Measurements from ENCODE around the gene RAB3A.
"Not testable (repeated sequence)": the region's sequence is repeated elsewhere in the genome, so short reads cannot be mapped to it uniquely, and the experiment has no call there.

Gene RAB3A

GRCh38 chr19:18209912-18210311, 6.1 kb upstream of the RAB3A start:
- H3K4me1 ChIP-seq (ENCODE audit: control insufficient read depth in 1 of 2, insufficient read depth in 2 of 2, low read length in 2 of 2); H3K9me3 ChIP-seq (ENCODE audit: control insufficient read depth in 1 of 2, low read length in 2 of 2); H3K27ac ChIP-seq (ENCODE audit: low read depth, low read length); H3K9ac ChIP-seq (ENCODE audit: low read depth in 1 of 2, low read length in 2 of 2); H3K27me3 ChIP-seq (ENCODE audit: control insufficient read depth in 1 of 2, insufficient read depth in 2 of 2, low read length in 2 of 2); H3K36me3 ChIP-seq (ENCODE audit: control insufficient read depth in 1 of 2, insufficient read depth in 2 of 2, low read length in 2 of 2); H3K4me3 ChIP-seq (ENCODE audit: low read depth in 1 of 2, low read length in 2 of 2): not testable (repeated sequence)

- H3K4me1 ChIP-seq (ENCODE audit: control insufficient read depth in 1 of 2, insufficient read depth in 2 of 2, low read length in 2 of 2): peaks cover under 1 to 2% of the 10 kb centered on the region in 2 donors
- no peaks in the 10 kb centered on the region for H3K9me3 ChIP-seq (ENCODE audit: control insufficient read depth in 1 of 2, low read length in 2 of 2)
- H3K36me3 ChIP-seq (ENCODE audit: control insufficient read depth in 1 of 2, insufficient read depth in 2 of 2, low read length in 2 of 2): no peaks in the 10 kb centered on the region
- no peak overlapping the region for H3K9ac ChIP-seq (ENCODE audit: low read depth in 1 of 2, low read length in 2 of 2)
- H3K4me3 ChIP-seq (ENCODE audit: low read depth in 1 of 2, low read length in 2 of 2): no peak overlapping the region
- H3K27ac ChIP-seq (ENCODE audit: low read depth, low read length): no peak overlapping the region
- H3K27me3 ChIP-seq (ENCODE audit: control insufficient read depth in 1 of 2, insufficient read depth in 2 of 2, low read length in 2 of 2): no peaks in the 10 kb centered on the region
These were observed 4.5 kb upstream of the RAB3A start for GRCh38 chr19:18208098-18208951.

- H3K9me3 ChIP-seq (ENCODE audit: control insufficient read depth in 1 of 2, low read length in 2 of 2): no peaks in the 10 kb centered on the region
- H3K27me3 ChIP-seq (ENCODE audit: control insufficient read depth in 1 of 2, insufficient read depth in 2 of 2, low read length in 2 of 2): no peaks in the 10 kb centered on the region
- no peak overlapping the region for H3K4me3 ChIP-seq (ENCODE audit: low read depth in 1 of 2, low read length in 2 of 2)
- H3K4me1 ChIP-seq (ENCODE audit: control insufficient read depth in 1 of 2, insufficient read depth in 2 of 2, low read length in 2 of 2): peaks cover 7 to 13% of the 10 kb centered on the region in 2 donors
- H3K36me3 ChIP-seq (ENCODE audit: control insufficient read depth in 1 of 2, insufficient read depth in 2 of 2, low read length in 2 of 2): no peaks in the 10 kb centered on the region
- no peak overlapping the region for H3K9ac ChIP-seq (ENCODE audit: low read depth in 1 of 2, low read length in 2 of 2)
- peak overlapping the region; percentile 10 for H3K27ac ChIP-seq (ENCODE audit: low read depth, low read length)
These were observed 2.2 kb upstream of the RAB3A start for GRCh38 chr19:18206018-18206417.

GRCh38 chr19:18205200-18205892, 1.5 kb upstream of the RAB3A start:
- H3K27ac ChIP-seq (ENCODE audit: low read depth, low read length): peak overlapping the region; percentile 84
- peaks cover 7 to 13% of the 10 kb centered on the region in 2 donors for H3K4me1 ChIP-seq (ENCODE audit: control insufficient read depth in 1 of 2, insufficient read depth in 2 of 2, low read length in 2 of 2)
- no peaks in the 10 kb centered on the region for H3K27me3 ChIP-seq (ENCODE audit: control insufficient read depth in 1 of 2, insufficient read depth in 2 of 2, low read length in 2 of 2)
- peaks cover 0 to 3% of the 10 kb centered on the region in 2 donors for H3K36me3 ChIP-seq (ENCODE audit: control insufficient read depth in 1 of 2, insufficient read depth in 2 of 2, low read length in 2 of 2)
- no peaks in the 10 kb centered on the region for H3K9me3 ChIP-seq (ENCODE audit: control insufficient read depth in 1 of 2, low read length in 2 of 2)
- peak overlapping the region; percentile 84 to 85 for H3K9ac ChIP-seq (ENCODE audit: low read depth in 1 of 2, low read length in 2 of 2)
- peak overlapping the region; percentile 66 to 75 for H3K4me3 ChIP-seq (ENCODE audit: low read depth in 1 of 2, low read length in 2 of 2)

GRCh38 chr19:18204394-18205199, 755 bp upstream of the RAB3A start:
- Histone ChIP-seq H3K9me3 (ENCODE audit: control insufficient read depth in 1 of 2, low read length in 2 of 2) (no peaks in the 10 kb centered on the region), H3K27ac (ENCODE audit: low read depth, low read length) (peak overlapping the region; percentile 84), H3K4me1 (ENCODE audit: control insufficient read depth in 1 of 2, insufficient read depth in 2 of 2, low read length in 2 of 2) (peaks cover 7 to 13% of the 10 kb centered on the region in 2 donors), H3K36me3 (ENCODE audit: control insufficient read depth in 1 of 2, insufficient read depth in 2 of 2, low read length in 2 of 2) (peaks cover 0 to 6% of the 10 kb centered on the region in 2 donors), H3K27me3 (ENCODE audit: control insufficient read depth in 1 of 2, insufficient read depth in 2 of 2, low read length in 2 of 2) (no peaks in the 10 kb centered on the region), H3K9ac (ENCODE audit: low read depth in 1 of 2, low read length in 2 of 2) (peak overlapping the region; percentile 84 to 85), H3K4me3 (ENCODE audit: low read depth in 1 of 2, low read length in 2 of 2) (peak overlapping the region; percentile 66 to 75)

- Histone ChIP-seq H3K36me3 (ENCODE audit: control insufficient read depth in 1 of 2, insufficient read depth in 2 of 2, low read length in 2 of 2) (peaks cover 0 to 9% of the 10 kb centered on the region in 2 donors), H3K4me1 (ENCODE audit: control insufficient read depth in 1 of 2, insufficient read depth in 2 of 2, low read length in 2 of 2) (peaks cover 7 to 13% of the 10 kb centered on the region in 2 donors), H3K4me3 (ENCODE audit: low read depth in 1 of 2, low read length in 2 of 2) (peak overlapping the region; percentile 84 to 92), H3K9me3 (ENCODE audit: control insufficient read depth in 1 of 2, low read length in 2 of 2) (no peaks in the 10 kb centered on the region), H3K27ac (ENCODE audit: low read depth, low read length) (peak overlapping the region; percentile 31), H3K27me3 (ENCODE audit: control insufficient read depth in 1 of 2, insufficient read depth in 2 of 2, low read length in 2 of 2) (no peaks in the 10 kb centered on the region), H3K9ac (ENCODE audit: low read depth in 1 of 2, low read length in 2 of 2) (peak overlapping the region; percentile 59 to 64)
These were observed 407 bp downstream of the RAB3A start for GRCh38 chr19:18203408-18203862.

- Histone ChIP-seq H3K9me3 (ENCODE audit: control insufficient read depth in 1 of 2, low read length in 2 of 2) (no peaks in the 10 kb centered on the region), H3K36me3 (ENCODE audit: control insufficient read depth in 1 of 2, insufficient read depth in 2 of 2, low read length in 2 of 2) (peaks cover 0 to 15% of the 10 kb centered on the region in 2 donors), H3K4me3 (ENCODE audit: low read depth in 1 of 2, low read length in 2 of 2) (peak overlapping the region; percentile 84 to 92), H3K9ac (ENCODE audit: low read depth in 1 of 2, low read length in 2 of 2) (peak overlapping the region; percentile 59 to 64), H3K4me1 (ENCODE audit: control insufficient read depth in 1 of 2, insufficient read depth in 2 of 2, low read length in 2 of 2) (peaks cover 7 to 13% of the 10 kb centered on the region in 2 donors), H3K27ac (ENCODE audit: low read depth, low read length) (no peak overlapping the region), H3K27me3 (ENCODE audit: control insufficient read depth in 1 of 2, insufficient read depth in 2 of 2, low read length in 2 of 2) (no peaks in the 10 kb centered on the region)
These were observed 949 bp downstream of the RAB3A start for GRCh38 chr19:18202778-18203407.

GRCh38 chr19:18202397-18202777, 1.5 kb downstream of the RAB3A start:
- Histone ChIP-seq H3K36me3 (ENCODE audit: control insufficient read depth in 1 of 2, insufficient read depth in 2 of 2, low read length in 2 of 2) (peaks cover 0 to 20% of the 10 kb centered on the region in 2 donors), H3K27ac (ENCODE audit: low read depth, low read length) (no peak overlapping the region), H3K4me3 (ENCODE audit: low read depth in 1 of 2, low read length in 2 of 2) (no peak overlapping the region), H3K9me3 (ENCODE audit: control insufficient read depth in 1 of 2, low read length in 2 of 2) (no peaks in the 10 kb centered on the region), H3K27me3 (ENCODE audit: control insufficient read depth in 1 of 2, insufficient read depth in 2 of 2, low read length in 2 of 2) (no peaks in the 10 kb centered on the region), H3K9ac (ENCODE audit: low read depth in 1 of 2, low read length in 2 of 2) (no peak overlapping the region), H3K4me1 (ENCODE audit: control insufficient read depth in 1 of 2, insufficient read depth in 2 of 2, low read length in 2 of 2) (peaks cover 7 to 13% of the 10 kb centered on the region in 2 donors)

- Histone ChIP-seq H3K36me3 (ENCODE audit: control insufficient read depth in 1 of 2, insufficient read depth in 2 of 2, low read length in 2 of 2) (peaks cover 0 to 32% of the 10 kb centered on the region in 2 donors), H3K27me3 (ENCODE audit: control insufficient read depth in 1 of 2, insufficient read depth in 2 of 2, low read length in 2 of 2) (no peaks in the 10 kb centered on the region), H3K9ac (ENCODE audit: low read depth in 1 of 2, low read length in 2 of 2) (no peak overlapping the region), H3K4me1 (ENCODE audit: control insufficient read depth in 1 of 2, insufficient read depth in 2 of 2, low read length in 2 of 2) (peaks cover 17 to 23% of the 10 kb centered on the region in 2 donors), H3K9me3 (ENCODE audit: control insufficient read depth in 1 of 2, low read length in 2 of 2) (no peaks in the 10 kb centered on the region), H3K4me3 (ENCODE audit: low read depth in 1 of 2, low read length in 2 of 2) (no peak overlapping the region), H3K27ac (ENCODE audit: low read depth, low read length) (no peak overlapping the region)
These were observed 5.5 kb downstream of the RAB3A start for GRCh38 chr19:18198374-18198773.
